ENCODE data around the gene ADORA3.
"Not testable (repeated sequence)": the region's sequence is repeated elsewhere in the genome, so short reads cannot be mapped to it uniquely, and the experiment has no call there.

The ADORA3 gene

DNA sequence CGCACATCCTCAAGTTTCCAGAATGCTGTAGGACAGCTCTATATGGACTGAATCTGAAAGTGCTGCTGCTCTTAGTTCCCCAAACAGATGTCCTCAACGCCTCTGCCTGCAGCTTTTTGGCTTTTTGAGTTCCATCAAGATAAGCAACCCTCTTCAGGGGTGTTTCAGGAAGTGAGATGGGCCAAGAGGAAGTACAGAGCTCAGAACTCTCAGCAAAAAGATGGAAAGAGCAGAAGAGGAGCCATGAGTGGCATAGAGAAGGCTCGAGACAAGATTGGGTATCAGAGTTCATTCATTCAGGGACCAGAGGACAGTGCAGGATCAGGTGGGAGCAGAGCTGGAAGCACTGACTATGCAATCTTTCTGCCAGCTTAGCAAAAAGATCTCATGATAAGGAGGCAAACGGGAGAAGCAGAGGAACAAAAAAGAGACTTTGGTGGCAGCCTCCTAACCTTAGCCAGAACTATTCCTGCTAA is at the start of gene ADORA3, which contains the start of gene TMIGD3:
TSS of gene ADORA3 (minus strand) at position 49 of the 476 bp plus-strand sequence. CDS start 279 bp downstream, outside the sequence.
TSS of gene TMIGD3 (minus strand) at position 49 of the 476 bp plus-strand sequence. CDS start 279 bp downstream, outside the sequence.
- DNase-seq: no peak

DNA sequence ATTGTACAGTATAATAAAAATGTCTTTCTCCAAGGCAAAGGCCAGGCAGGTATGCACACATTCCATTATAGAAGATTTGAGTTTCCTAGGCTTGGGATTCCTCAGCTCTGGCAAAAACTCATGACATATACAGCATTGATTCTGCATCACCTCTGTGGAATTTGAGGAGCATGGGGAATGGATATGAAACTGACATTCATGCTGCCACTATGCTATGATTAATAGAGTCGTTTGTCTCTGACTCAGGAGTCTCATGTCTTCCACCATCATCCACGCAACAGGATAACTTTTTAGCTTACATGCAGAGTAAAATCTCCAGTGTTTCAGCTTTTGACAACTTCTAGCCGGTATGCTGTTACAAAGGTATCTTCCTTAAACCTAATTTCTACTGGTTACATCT is 49.8 kb upstream of the ADORA3 start:
- DNase-seq: no peak

DNA sequence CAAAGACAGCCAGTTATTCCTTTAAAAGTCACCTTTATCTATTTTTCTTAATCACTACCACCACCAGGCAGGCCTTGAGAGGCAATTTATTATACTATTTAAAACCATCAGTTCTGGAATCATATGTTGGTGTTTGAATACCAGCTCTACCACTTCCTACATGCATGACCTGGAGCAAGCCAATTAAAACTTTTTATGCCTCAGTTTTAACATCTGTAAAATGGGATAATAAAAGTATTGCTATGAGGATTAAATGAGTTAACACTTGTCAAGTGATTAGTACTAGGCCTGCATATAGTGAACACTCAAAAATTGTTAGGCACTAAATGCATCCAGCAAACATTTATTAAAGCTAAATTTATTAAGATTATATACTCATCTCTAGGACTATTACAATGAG is 49.2 kb upstream of the ADORA3 start:
- DNase-seq: no peak

DNA sequence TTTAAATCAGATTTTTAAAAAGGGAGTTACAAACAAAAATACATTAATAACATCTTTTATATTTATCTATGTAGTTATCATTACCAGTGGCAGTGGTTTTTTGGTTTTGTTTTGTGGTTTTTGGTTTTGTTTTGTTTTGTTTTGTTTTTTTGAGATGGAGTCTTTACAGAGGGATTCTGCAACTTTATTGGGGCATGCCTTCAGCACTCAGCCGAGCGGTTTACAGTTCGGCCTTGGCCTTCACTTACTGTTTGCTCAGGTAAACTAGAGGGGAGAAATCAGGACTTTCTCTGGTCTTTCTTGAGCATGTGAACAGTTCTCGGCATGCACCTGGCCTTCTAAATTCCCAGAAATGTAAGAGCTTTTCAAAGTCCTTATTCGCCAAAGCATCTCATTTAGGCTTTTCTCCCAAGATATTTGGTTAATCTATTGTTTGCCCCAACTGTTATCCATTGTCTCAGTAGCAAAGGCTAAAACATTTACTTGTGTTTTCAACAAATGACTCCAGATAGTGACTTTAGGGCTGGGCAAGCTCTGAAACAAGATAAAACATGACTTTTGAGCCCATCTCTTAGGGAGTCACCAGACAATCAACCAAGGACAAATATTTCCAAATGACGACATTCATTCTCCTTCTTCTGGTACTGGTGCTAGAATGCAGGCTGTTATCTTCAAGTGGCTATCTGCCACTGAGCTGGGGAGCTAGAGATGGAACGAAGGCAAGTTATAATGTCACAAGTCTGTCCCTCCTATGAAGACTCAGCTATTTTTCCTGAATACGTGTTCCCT is 48.4 kb upstream of the ADORA3 start:
- no peak for DNase-seq

DNA sequence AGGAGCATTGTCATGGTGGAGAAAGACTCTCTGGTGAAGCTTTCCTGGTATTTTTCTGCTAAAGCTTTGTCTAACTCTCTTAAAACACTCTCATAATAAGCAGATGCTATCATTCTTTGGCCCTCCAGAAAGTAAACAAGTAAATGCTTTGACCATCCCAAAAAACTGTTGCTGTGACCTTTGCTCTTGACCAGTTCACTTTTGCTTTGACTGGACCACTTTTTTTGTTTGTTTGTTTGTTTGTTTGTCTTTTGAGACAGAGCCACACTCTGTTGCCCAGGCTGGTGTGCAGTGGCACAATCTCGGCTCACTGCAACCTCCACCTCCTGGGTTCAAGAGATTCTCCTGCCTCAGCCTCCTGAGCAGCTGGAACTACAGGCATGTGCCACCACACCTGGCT is 44.4 kb upstream of the ADORA3 start:
- DNase-seq: not testable (repeated sequence)

DNA sequence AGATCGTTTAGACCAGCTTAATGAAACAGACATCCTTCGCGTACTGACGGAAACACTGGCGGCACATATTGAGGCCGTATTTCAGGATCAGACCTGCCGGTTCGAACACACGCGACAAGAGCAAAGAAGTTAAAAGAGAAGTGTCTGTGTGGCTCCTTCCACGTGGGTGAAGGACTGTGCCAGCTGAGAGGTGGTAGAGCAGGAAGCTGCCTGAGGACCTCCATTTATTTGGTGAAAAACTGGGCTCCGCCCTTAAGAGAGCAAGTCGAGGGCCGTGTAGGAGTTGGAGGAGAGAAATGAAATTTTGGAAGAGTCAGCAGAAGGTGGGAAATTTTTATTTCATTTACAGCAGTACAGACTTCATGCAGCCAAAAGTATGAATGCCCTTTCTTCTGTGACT is 38.8 kb upstream of the ADORA3 start:
- no peak for DNase-seq

DNA sequence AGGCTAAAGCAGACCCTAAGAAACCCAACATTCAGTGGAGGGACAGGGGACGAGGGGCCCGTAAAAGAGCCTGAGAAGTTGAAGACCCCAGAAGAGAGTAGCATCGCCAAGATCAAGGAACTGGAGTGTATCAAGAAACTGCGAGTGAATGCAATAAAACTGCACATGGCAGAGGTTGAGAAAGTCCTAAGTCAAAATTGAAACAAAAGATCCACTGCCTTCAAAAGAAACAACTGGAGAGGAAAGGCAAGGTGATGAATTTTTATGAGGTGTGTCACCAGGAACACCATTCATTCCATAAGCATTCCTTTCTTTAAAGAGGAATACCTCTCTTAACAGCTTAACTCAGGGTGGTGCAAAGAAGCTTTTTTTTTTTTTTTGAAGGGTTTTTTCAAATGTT is 38.3 kb upstream of the ADORA3 start:
- no peak for DNase-seq

DNA sequence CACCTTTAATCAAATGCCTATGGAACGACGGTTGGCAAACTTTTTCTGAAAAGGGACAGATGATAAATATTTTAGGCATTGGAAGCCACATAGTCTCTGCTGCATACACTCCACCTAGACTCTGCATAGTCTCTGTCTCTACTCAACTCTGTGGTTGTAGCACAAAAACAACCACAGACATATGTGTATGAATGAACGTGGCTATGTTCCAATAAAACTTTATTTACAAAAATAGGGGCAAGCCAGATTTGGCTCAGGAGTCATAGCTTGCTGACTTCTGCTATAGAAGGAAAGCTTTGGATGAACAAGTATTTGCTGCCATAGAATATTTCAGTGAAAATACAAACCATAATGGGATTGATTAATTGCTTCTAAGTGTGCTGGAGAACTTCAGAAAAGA is 37.5 kb upstream of the ADORA3 start:
- DNase-seq: no peak

DNA sequence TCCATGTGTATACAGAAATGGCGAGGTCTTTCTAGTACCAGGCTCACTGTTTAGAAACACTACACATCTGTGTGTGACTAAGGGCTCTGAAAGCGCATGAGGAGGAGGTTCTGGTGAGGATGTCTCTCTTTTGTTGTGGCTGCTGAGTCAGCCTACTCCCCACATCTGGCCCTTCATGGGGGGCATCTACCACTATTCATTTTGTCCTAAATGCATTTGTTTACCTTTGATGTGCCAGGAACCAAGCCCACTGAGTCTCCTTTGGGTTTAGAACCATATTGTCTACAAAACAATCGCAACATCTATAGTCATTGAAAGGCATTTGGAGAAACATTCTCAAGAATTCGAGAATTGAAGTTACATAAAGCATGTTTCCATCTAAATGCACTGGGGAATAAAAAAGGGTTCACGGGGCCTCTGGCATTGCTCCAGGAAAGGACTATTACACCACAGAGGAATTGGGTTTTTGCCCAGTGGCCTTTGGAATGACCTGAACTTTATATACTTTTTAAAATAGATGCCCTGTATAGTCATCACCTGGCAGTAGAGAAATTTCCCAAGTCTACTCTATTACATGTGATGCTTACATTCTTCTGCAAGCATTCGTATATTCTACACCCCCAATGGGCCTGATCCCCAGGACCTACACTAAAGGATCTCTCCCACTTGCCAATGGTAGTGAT is 35.1 kb upstream of the ADORA3 start:
- no peak for DNase-seq

DNA sequence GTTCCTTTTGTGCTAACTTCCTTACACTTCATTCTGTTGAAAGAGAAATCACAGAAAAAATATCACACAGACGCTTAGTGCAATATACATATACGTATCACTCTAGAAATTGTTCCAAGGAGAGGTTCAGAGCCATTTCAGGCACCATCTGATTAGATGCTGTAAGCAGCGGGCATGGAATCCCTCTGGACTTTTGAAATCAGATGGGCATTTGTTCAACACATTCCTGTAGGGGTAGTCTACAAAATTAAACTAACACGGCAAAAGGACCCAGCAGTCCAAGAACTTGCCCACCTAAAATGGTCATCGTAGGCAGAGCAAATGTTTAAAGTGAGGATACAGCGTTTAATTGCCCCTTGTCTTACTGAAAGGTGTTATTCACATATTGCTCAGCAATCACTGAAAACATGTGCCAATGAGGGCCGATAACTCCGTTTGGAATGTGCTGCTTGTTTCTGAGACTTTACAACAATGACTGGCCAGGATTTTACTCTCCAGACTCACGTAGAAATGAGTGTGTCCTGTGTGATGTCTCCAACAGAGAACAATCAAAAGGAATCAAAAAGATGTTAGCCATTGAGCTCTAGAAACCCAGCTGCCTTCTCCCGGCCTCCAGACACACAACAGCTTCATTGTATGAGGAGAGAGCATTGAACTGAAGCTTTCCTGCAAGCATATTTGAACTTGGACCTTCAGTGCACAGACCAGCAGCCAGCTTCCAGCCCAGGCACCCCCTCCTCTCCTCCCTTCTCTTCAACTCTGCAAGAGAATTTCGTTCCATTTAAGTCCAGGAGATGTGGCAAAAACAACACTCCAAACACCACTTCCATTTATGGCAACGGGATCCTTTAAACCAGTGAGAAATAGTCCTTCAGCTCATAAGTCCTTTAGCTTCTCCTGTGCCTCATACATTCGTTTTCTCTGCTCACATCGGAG is 32.1 kb upstream of the ADORA3 start:
- DNase-seq: no peak

DNA sequence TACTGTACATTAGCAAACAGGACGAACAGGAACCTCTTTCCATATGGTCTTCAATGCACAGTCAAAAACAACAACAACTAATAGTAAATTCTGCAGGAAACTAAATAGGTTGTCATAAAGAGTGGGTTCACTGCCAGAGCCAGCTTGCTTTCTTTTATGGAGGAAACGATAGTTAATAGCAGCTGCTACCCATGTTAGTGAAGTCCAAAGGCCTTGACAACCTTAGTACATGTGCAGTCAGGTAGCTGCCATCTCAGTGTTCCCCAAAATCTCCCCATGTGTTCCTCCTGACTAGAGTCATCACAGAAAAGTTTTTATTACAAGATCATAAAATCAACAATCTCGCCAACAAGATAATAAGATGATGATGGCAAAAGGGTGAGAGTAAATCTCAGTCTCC is 16.6 kb upstream of the ADORA3 start:
- no peak for DNase-seq

DNA sequence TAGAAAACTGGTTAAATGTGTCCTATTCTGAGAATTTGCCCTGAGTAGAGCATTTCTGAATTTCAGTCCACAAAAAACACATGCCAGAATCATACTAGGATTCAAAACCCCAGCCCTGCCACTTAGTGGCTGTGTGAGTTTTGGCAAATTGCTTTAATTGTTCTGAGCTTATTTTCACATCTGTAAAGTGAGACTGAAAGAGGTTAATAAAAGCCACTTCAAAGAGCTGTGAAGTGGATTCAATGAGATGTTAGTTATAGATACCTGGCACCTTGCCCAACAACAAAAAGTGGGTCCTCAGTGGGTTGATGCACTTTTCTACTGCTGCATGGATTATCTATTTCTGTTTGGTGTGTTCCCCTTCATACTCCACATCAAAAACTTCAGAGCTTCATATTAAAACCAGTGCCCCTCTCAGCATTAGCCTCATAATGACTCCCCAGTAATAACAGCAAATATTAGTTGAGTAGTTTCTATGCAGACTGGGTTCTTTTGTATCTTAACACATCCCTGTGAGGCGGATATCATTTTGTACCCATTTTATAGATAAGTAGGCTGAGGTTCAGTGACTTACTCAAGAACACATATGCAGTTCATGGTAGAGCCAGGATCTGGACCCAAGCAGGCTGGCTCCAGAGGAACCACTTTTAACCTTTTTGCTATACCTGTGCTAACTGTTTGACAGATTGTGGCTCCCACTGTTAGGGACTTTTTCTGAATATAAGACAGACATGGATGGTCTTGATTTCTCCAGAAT is 14.2 kb upstream of the ADORA3 start:
- DNase-seq: peak; percentile 74

DNA sequence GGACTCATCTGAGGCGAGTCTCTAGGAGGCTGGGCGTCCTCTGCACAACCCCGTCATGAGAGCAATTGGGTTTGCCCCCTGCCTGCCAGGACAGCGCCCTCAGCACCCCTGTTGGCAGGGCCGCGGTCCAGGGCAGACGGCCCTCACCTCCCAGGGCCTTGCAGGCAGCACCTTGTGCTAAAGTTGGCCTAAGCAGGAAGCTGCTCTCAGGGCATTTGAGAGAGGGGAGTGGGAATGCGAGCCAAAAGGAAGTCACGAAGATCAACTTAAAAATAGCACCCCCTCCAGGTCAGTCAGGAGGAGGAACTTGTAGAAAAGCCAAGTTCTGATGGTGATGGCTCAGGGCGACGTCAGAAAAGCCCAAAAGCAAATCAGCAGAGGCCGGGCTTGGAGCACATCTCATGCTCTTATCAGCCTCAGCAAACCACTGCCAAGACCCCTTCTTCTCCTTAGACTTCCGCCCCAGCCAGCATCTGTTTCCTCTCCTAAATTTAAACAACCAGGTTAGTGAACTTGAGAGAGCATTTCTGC is 12.6 kb upstream of the ADORA3 start:
- peak; percentile 40 for DNase-seq

DNA sequence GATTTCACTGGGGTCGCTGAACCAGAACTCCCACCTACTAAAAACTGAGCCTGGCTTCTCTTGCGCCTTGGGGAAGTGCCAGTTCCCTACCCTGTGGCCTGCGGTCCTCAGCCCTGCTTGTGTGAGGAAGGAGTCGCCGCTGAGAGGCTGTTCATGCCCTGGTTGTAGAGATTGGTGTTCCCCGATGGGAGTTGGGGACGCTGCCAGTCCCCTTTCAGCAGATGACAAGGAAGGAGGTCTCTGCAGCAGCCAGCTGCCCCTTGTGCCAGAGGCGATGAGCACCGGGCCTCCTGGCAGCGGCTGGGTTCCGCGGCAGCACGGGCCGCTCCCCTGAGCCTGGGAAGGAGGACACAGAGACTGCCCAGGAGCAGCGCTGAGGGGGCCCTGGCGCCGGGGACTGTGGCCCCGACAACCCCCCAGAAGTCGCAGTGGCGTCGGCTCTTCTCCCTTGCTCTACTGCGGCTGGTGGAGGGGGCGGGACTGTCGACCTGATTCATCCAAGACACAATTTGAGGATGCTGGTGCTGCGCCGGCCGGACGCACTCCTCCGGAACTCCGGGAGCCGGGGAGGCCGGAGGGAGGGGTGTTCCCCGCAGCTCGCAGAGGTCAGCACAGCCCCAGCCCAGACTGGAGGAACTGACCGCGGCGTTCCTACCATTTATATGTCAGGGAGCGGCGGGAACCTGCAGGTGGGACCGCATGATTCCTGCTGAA is 12.0 kb upstream of the ADORA3 start:
- no peak for DNase-seq

DNA sequence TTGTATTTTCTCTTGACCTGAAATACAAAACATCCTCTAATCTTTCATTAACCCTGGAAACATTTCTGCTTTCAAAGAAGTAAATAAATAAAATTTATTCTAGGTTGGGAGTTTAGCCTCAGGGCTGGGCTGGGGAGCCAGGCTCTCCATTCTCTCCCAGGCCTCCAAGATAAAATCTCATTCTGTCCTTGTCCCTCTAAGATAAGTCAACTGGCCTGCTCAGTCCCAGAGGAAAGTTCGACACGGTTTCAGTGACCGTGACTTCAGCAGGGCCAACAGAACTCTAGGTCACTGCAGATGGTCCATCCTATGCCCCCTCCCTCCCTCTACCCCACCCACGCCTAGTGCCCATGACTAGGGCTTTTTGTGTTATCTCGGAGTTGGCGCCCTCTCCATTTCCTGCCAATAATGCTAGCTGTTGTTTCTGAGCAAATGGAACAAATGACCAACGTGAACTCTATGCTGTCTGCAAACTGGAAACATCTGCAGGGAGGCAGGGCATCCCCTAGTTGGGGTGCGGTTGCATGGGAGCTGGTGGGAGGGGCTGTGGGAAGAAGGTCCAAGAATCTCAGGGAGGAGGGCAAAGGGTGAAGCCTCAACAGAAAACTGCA is 10.1 kb upstream of the ADORA3 start:
- no peak for DNase-seq

DNA sequence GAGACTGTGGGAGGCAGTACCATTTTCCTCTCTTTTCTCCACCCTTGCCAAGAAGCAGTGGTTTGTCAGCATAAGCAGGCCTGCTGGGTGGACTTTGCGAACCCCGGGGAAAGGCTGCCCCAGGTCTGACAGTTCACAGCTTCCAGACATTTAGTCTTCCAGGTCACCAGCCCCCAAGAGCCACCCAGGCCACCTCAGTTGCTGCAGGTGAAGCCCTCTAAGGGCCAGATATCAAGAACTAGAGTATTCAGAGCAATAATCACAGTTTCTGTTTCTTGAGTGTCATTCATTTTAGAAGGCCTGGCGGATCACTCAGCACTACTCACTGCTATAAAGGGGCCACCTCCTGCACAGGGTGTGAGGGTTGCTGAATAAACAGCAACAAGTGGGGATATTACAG is 9.5 kb upstream of the ADORA3 start:
- no peak for DNase-seq

DNA sequence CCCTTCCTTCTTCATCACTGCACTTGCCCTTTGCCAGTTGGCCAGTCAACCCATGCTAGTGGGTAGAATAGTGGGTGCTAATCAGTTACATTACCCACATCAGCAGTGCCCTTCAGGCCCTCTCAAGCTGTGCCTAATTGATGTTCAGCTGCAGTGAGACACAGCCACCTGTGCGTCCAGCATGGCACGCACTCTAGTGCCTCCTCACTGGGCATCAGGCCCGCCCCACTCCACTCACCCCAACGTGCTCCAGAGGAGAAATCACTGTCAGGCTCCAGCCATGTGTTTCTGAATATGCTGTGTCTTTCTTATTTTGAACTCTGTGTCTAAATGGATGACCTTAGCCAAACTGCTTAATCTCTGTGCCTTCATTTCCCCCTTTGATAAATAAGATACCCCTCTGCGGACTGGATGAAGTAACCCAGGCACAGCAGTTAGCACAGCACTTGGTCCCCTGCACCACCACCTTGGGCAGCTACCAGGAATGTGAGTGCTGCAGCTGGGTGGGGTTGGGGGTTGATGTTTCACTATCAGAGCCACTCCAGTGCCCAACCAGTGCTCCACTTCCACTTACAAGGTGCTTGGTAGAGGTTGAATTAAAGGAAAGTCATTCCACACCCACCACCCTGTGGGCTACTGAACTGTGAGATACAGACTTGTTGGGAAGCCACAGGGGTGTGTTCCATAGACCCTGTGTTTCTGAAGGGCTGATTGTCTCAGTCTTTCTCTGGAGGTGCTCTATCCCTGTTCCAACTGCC is 8.9 kb upstream of the ADORA3 start:
- no peak for DNase-seq

DNA sequence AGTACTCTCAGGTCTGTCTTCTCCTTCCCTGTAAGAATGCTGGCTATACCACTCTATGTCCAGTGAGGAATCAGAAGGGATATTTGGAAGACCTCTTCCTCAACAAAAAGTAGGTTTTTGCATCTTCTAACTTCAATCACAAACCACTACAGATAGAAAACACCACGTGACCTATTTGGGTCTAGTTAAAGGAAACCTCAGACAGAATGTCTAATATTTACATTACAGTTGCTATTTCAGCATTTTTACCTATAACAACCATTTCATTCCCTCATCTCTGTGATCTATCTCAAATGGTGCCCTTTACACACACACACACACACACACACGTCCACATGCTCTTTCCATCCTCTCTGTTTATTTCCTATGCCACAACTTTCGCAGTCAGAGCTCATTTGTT is 7.9 kb upstream of the ADORA3 start:
- DNase-seq: peak; percentile 55

DNA sequence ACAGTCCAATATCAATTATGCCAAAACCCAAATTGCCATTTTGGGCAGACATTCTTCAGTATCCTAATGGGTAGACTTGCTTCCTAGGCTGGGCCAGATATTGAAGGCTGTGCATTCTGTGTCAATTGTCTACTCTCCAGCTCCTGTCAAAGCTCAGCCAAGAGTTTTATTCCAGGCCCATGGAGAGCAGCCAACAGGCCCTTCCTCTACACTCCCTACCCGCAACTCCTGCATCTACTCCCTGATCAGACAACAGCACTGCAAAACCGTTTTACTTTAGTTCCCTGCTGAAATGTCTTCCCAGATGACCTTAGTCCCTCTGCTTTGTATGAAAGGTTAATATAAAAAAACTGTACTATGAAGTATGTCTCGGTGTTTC is 6.6 kb upstream of the ADORA3 start:
- no peak for DNase-seq
